Fibroblast of lung (primary cell): ENCODE data around the gene RACK1.

Experiments
- CTCF ChIP-seq, 2 donors: IDR thresholded peaks in 1 of 2; conservative IDR thresholded peaks in 1 of 2; 1 replicate in 1 of 2; 2 replicates in 1 of 2; pipeline ENCODE4 v1.5.1; 2011 to 2012; ENCODE audit warnings: low read length in 2 of 2, control low read depth in 1 of 2, inconsistent platforms in 1 of 2, low read depth in 1 of 2, mild to moderate bottlenecking in 1 of 2
- EZH2 ChIP-seq: IDR thresholded peaks from 2 replicates; pipeline ENCODE4 v1.5.1; 2012; ENCODE audit warnings: low read length, control low read depth, mild to moderate bottlenecking; ENCODE audit errors: missing control alignments

GRCh38 chr5:181229996-181230395 is 13.7 kb downstream of the RACK1 start:
- TF ChIP-seq CTCF (conservative IDR thresholded peaks at IDR 0.05 in 1 of 2, IDR thresholded peaks at IDR 0.05 in 1 of 2; ENCODE audit: low read depth in 1 of 2, low read length in 2 of 2), result no peak
- no peak for TF ChIP-seq EZH2
